ENCODE measurements around the gene NTM. TPM values are rescaled to one million over a fixed set of nuclear protein-coding genes. Genes with fewer than 3 reads are reported as not detected.

The NTM gene
- total RNA-seq, 1 donor from 2014 or later = not detected

- DNase-seq (ENCODE audit: low read depth in 2 of 2) = no peak
Observed at GRCh38 chr11:131817687-131818188, 447.3 kb downstream of the NTM start.

GRCh38 chr11:131819865-131820264 lies 449.4 kb downstream of the NTM start:
- no peak for DNase-seq (ENCODE audit: low read depth in 2 of 2)

GRCh38 chr11:131822506-131822905 lies 452.1 kb downstream of the NTM start:
- DNase-seq (ENCODE audit: low read depth in 2 of 2) = no peak

GRCh38 chr11:131823772-131824171 lies 453.4 kb downstream of the NTM start:
- DNase-seq (ENCODE audit: low read depth in 2 of 2) = no peak

GRCh38 chr11:131824771-131825170 lies 454.4 kb downstream of the NTM start:
- DNase-seq (ENCODE audit: low read depth in 2 of 2) = no peak

GRCh38 chr11:131827430-131827829 lies 457.0 kb downstream of the NTM start:
- no peak for DNase-seq (ENCODE audit: low read depth in 2 of 2)

GRCh38 chr11:131829725-131830124 lies 459.3 kb downstream of the NTM start:
- DNase-seq (ENCODE audit: low read depth in 2 of 2) = no peak

- no peak for DNase-seq (ENCODE audit: low read depth in 2 of 2)
Observed at GRCh38 chr11:131832079-131832478, 461.7 kb downstream of the NTM start.

- DNase-seq (ENCODE audit: low read depth in 2 of 2) = no peak
Observed at GRCh38 chr11:131833366-131833765, 463.0 kb downstream of the NTM start.

- DNase-seq (ENCODE audit: low read depth in 2 of 2) = no peak
Observed at GRCh38 chr11:131837562-131837961, 467.1 kb downstream of the NTM start.

GRCh38 chr11:131838016-131838415 lies 467.6 kb downstream of the NTM start:
- DNase-seq (ENCODE audit: low read depth in 2 of 2) = no peak

- DNase-seq (ENCODE audit: low read depth in 2 of 2) = no peak
Observed at GRCh38 chr11:131839326-131839725, 468.9 kb downstream of the NTM start.

GRCh38 chr11:131840545-131840944 lies 470.1 kb downstream of the NTM start:
- DNase-seq (ENCODE audit: low read depth in 2 of 2) = no peak

GRCh38 chr11:131841028-131841427 lies 470.6 kb downstream of the NTM start:
- peak in 1 of 2 donors; percentile 8 for DNase-seq (ENCODE audit: low read depth in 2 of 2)

GRCh38 chr11:131841925-131842635 lies 471.7 kb downstream of the NTM start:
- no peak for DNase-seq (ENCODE audit: low read depth in 2 of 2)

- no peak for DNase-seq (ENCODE audit: low read depth in 2 of 2)
Observed at GRCh38 chr11:131845255-131845654, 474.8 kb downstream of the NTM start.

GRCh38 chr11:131849485-131849884 lies 479.1 kb downstream of the NTM start:
- DNase-seq (ENCODE audit: low read depth in 2 of 2) = no peak

- DNase-seq (ENCODE audit: low read depth in 2 of 2) = no peak
Observed at GRCh38 chr11:131850507-131850906, 480.1 kb downstream of the NTM start.

GRCh38 chr11:131851964-131852755 lies 481.7 kb downstream of the NTM start:
- DNase-seq (ENCODE audit: low read depth in 2 of 2) = no peak

- no peak for DNase-seq (ENCODE audit: low read depth in 2 of 2)
Observed at GRCh38 chr11:131852757-131853156, 482.3 kb downstream of the NTM start.

GRCh38 chr11:131854391-131854790 lies 484.0 kb downstream of the NTM start:
- no peak for DNase-seq (ENCODE audit: low read depth in 2 of 2)

GRCh38 chr11:131855320-131855719 lies 484.9 kb downstream of the NTM start:
- DNase-seq (ENCODE audit: low read depth in 2 of 2) = no peak

- DNase-seq (ENCODE audit: low read depth in 2 of 2) = no peak
Observed at GRCh38 chr11:131857246-131857645, 486.8 kb downstream of the NTM start.

All from lung microvascular endothelial cell (primary cell).